Measurements from ENCODE around the gene LIPJ.

LIPJ gene

DNA sequence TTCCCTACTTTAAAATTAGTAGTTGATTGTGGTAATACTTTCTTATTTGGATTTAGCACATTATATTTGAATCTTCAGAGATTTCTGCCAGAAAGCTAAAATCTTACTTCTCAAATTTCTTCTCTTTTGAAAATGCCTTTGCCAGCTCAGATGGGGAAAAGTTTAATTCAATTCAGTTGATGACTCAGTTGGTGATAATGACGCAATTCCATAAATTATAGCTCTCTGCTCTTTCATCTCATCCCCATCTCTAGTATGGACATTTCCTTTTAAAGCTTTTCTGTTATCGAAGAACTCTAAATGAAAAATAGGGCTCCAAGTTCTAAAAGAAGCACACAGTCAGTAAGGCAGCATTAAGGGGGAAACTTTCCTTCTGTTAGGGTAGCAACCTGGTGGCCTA, 28.9 kb upstream of the LIPJ start:
- DNase-seq (ENCODE audit: low read depth), result no peak
- TF ChIP-seq, protein P1, sequence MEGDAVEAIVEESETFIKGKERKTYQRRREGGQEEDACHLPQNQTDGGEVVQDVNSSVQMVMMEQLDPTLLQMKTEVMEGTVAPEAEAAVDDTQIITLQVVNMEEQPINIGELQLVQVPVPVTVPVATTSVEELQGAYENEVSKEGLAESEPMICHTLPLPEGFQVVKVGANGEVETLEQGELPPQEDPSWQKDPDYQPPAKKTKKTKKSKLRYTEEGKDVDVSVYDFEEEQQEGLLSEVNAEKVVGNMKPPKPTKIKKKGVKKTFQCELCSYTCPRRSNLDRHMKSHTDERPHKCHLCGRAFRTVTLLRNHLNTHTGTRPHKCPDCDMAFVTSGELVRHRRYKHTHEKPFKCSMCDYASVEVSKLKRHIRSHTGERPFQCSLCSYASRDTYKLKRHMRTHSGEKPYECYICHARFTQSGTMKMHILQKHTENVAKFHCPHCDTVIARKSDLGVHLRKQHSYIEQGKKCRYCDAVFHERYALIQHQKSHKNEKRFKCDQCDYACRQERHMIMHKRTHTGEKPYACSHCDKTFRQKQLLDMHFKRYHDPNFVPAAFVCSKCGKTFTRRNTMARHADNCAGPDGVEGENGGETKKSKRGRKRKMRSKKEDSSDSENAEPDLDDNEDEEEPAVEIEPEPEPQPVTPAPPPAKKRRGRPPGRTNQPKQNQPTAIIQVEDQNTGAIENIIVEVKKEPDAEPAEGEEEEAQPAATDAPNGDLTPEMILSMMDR (conservative IDR thresholded peaks at IDR 0.05; ENCODE audit: low read depth, low read length), result no peak
- H3K4me3 ChIP-seq (ENCODE audit: low read depth, low read length), result no peak overlapping the region

DNA sequence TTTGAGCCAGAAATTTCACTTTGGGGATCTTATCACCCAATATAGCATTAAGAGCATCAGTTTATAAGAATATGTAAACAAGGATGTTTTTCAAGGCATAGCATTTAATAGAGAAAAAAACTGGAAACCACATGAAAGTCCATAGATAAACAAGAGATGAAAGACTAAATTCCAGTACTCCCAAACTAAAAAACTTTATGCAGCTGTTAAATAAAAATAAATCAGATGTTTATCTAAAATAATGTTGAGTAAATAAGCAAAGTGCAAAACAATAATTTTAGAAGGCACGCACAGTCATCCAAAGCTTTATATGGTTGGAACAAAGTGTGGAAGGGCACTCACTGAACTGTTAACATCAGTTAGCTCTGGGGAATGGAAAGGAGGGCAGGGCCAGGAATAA, 24.4 kb upstream of the LIPJ start:
- no peak overlapping the region for H3K4me3 ChIP-seq (ENCODE audit: low read depth, low read length)
- TF ChIP-seq, protein P1 (conservative IDR thresholded peaks at IDR 0.05; ENCODE audit: low read depth, low read length), result no peak
- DNase-seq (ENCODE audit: low read depth), result no peak

DNA sequence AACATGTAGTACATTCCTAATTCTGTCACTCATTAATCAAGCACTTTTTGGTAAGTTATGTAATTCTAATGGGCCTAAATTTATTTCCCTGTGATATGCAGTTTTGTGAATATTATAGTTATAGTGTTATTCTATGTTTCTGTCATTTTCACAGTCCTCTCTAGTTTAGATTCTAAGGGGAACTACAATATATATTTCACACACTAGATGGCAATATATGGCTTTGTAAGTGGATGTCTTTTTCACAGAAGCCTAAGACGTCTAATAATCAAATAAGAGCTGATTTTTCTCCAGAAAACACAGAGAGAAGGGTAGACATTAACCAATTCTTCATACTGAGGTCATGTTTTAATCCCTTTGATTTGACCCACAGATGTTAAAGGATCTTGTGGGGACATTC, 21.5 kb upstream of the LIPJ start:
- DNase-seq (ENCODE audit: low read depth), result peak; percentile 75
- no peak overlapping the region for H3K4me3 ChIP-seq (ENCODE audit: low read depth, low read length)
- TF ChIP-seq, protein P1 (conservative IDR thresholded peaks at IDR 0.05; ENCODE audit: low read depth, low read length), result peak; percentile 50

DNA sequence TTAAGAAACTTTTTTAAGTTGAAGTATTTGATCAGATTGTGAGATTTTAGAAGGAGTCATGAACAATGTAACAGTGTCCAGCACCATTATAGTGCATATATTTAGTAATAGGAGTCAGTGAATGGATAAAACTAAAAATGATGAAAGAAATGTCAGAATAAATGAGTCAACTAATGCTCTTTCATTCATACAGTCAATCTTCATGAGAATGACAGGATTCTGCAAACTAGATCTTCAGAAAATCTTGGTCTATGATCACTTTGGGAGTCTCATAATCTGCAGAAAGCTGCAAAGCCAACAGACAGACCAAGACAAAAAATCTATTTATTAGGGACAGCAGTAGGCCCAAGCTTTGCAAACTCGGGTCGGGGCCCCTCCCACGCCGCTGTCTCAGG, 4.2 kb upstream of the LIPJ start:
- TF ChIP-seq, protein P1 (conservative IDR thresholded peaks at IDR 0.05; ENCODE audit: low read depth, low read length), result no peak
- peak overlapping the region; percentile 77 for H3K4me3 ChIP-seq (ENCODE audit: low read depth, low read length)
- DNase-seq (ENCODE audit: low read depth), result no peak

DNA sequence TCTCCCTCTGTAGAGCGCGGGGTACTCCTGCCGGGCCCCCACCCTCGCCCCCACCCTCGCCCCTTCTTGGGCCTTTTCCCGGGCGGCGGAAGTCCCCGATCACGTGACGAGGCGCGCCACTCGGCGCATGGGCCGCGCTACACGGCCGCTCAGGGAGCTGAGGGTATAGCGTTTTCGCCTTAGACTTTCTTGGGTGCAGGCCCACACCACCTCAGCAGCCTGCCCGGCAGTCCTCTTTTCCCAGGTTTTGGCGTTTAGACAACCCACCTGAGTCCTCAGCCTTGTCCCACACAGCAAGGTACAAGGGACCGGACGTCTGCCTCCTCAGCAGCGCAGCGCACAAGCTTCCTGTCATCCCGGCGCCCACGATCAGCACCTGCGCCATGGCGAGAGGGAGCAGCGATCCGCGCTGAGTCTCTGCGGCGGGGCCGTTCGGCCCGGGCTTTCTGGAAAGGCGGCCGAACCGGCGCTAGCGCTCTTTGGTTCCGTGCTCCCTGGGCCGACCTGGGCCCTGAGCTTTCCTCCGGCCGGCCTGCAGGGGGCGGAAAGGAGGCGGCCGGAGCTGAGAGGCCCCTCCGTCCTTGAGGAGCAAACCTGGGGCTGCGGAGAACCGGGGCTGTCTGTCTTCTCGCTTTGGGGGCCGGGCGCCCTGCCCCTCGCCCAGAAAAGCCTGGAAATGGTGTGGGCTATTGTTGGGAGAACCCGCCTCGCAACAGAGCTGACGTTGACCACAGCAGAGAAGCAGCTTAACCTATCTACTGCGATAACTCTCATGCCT, 3.6 kb upstream of the LIPJ start, which contains the start of gene RNLS:
TSS of gene RNLS (minus strand) at position 513 of the 778 bp plus-strand sequence.
- peak within 1 kb of the TSS; percentile 77 for H3K4me3 ChIP-seq (ENCODE audit: low read depth, low read length)
- TF ChIP-seq, protein P1 (conservative IDR thresholded peaks at IDR 0.05; ENCODE audit: low read depth, low read length), result peak; percentile 80
- DNase-seq (ENCODE audit: low read depth), result peak; percentile 70

DNA sequence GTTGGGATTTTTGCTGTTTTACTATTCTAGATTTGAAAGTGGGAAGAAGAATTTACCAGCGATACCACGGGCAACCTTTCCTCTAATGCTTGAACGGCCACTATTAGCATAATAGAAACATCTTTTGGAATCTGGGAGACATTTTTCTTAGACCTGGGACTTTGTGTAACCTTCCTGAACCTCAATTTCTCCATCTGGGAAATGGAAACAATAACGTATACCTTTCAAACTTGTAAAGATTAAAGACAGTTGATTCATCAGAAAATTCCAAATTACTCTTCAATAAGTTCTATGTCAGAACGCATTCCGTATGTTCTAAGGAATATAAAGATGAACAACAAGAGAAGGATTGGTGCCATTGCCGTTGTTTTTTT, 3.0 kb upstream of the LIPJ start:
- H3K4me3 ChIP-seq (ENCODE audit: low read depth, low read length), result peak overlapping the region; percentile 77
- no peak for DNase-seq (ENCODE audit: low read depth)
- TF ChIP-seq, protein P1 (conservative IDR thresholded peaks at IDR 0.05; ENCODE audit: low read depth, low read length), result no peak

DNA sequence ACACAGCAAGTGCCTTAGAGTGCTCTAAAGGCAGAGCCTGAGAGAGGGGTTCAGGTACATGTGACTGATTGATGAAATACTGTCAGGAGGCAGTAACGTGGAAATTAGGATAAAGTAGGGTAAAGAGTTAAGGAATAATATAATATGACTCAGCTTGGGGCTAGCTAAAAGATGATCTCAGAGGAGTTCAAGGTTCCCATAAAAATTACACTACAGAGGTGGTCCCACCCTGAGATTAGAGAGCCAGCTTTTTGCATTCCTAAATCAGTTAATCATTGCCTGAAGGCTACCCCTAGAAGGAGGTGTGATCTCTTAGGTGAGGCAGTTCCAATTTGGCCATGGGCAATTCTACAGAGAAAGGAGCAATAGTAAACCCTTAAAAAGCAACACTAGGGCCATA, 5.8 kb downstream of the LIPJ start:
- H3K4me3 ChIP-seq (ENCODE audit: low read depth, low read length), result no peak overlapping the region
- no peak for DNase-seq (ENCODE audit: low read depth)
- TF ChIP-seq, protein P1 (conservative IDR thresholded peaks at IDR 0.05; ENCODE audit: low read depth, low read length), result no peak

Measured in choroid plexus epithelial cell (primary cell).